HepG2 (cell line): ENCODE data around the gene S100A4. TPM values are rescaled to one million over a fixed set of nuclear protein-coding genes. Genes with fewer than 3 reads are reported as not detected.

Experiments
- CEBPB ChIP-seq: IDR thresholded peaks from 2 replicates; pipeline ENCODE4 v1.6.1; 2011; ENCODE audit warnings: low read depth, low read length, improper control_type of control experiment, borderline replicate concordance
- FOSL2 ChIP-seq: sonication (generic); formaldehyde crosslinking; IDR thresholded peaks from 2 replicates; pipeline ENCODE4 v1.4.0; 2020; ENCODE audit warnings: missing genetic modification reagents
- NFE2L1 ChIP-seq: sonication (generic); formaldehyde crosslinking; IDR thresholded peaks from 2 replicates; pipeline ENCODE4 v1.4.0; 2020; ENCODE audit warnings: missing genetic modification reagents, mild to moderate bottlenecking, borderline replicate concordance
- NR2C2 ChIP-seq: sonication (generic); formaldehyde crosslinking; IDR thresholded peaks from 2 replicates; pipeline ENCODE4 v1.4.0; 2020; ENCODE audit warnings: missing genetic modification reagents, mild to moderate bottlenecking, moderate library complexity, borderline replicate concordance
- ONECUT2 ChIP-seq: sonication (generic); formaldehyde crosslinking; IDR thresholded peaks from 2 replicates; pipeline ENCODE4 v1.4.0; 2020; ENCODE audit warnings: missing genetic modification reagents
- SP2 ChIP-seq: sonication (generic); formaldehyde crosslinking; IDR thresholded peaks from 2 replicates; pipeline ENCODE4 v1.5.1; 2020; ENCODE audit warnings: mild to moderate bottlenecking, missing genetic modification reagents
- SP5 ChIP-seq: IDR thresholded peaks from 2 replicates; pipeline ENCODE4 v1.6.1; 2016; ENCODE audit warnings: low read depth, borderline replicate concordance
- TEAD3 ChIP-seq: optimal IDR thresholded peaks from 2 replicates; pipeline ENCODE3; 2016; ENCODE audit warnings: borderline replicate concordance
- YEATS4 ChIP-seq: sonication (generic); formaldehyde crosslinking; IDR thresholded peaks from 2 replicates; pipeline ENCODE4 v1.4.0; 2020; ENCODE audit warnings: missing genetic modification reagents, borderline replicate concordance
- ZC3H4 ChIP-seq: sonication (generic); formaldehyde crosslinking; IDR thresholded peaks from 2 replicates; pipeline ENCODE4 v1.4.0; 2020; ENCODE audit warnings: missing genetic modification reagents, borderline replicate concordance
- ZNF225 ChIP-seq: sonication (generic); formaldehyde crosslinking; IDR thresholded peaks from 2 replicates; pipeline ENCODE4 v1.4.0; 2020; ENCODE audit warnings: mild to moderate bottlenecking, missing genetic modification reagents
- ZNF572 ChIP-seq: sonication (generic); formaldehyde crosslinking; IDR thresholded peaks from 2 replicates; pipeline ENCODE4 v1.5.1; 2020; ENCODE audit warnings: mild to moderate bottlenecking, missing genetic modification reagents
- ZNF737 ChIP-seq: sonication (generic); formaldehyde crosslinking; IDR thresholded peaks from 2 replicates; pipeline ENCODE4 v1.5.0; 2020; ENCODE audit warnings: missing genetic modification reagents, mild to moderate bottlenecking, borderline replicate concordance
- ZNF775 ChIP-seq: sonication (generic); formaldehyde crosslinking; IDR thresholded peaks from 2 replicates; pipeline ENCODE4 v1.4.0; 2020; ENCODE audit warnings: missing genetic modification reagents, mild to moderate bottlenecking, moderate library complexity, borderline replicate concordance
- ZSCAN25 ChIP-seq: sonication (generic); formaldehyde crosslinking; IDR thresholded peaks from 2 replicates; pipeline ENCODE4 v1.8.0; 2022; ENCODE audit warnings: mild to moderate bottlenecking, missing genetic modification reagents
- polyA plus RNA-seq, 8 experiments: library from polyadenylated mRNA; depleted of rRNA in 3 of 8; stranded (reverse) in 7 of 8; unstranded in 1 of 8; fragments of >200 nt; fragmentation: Illumina TruSeq in 4 of 8; extraction: Trizol in 4 of 8; gene quantifications; 2 replicates each; pipeline versions ENCODE4 v1.2.1 to v1.2.3, GENCODE V29; 2011 to 2016; ENCODE audit warnings: low read depth in 4 of 8, missing spikeins in 1 of 8, mixed read lengths in 1 of 8; ENCODE audit not compliant: insufficient read depth in 1 of 8
- total RNA-seq, 5 experiments: library from RNA; depleted of rRNA; stranded (reverse); fragments of >200 nt; fragmentation: Illumina TruSeq; extraction: Trizol; gene quantifications; 2 replicates each; pipeline ENCODE4 v1.2.3, GENCODE V29; 2016; ENCODE audit warnings: low read depth in 1 of 5
- TF ChIP-seq, protein P1 (sequence below): sonication (generic); formaldehyde crosslinking; IDR thresholded peaks from 2 replicates; pipeline ENCODE4 v1.4.0; 2020; ENCODE audit warnings: missing genetic modification reagents, borderline replicate concordance
- TF ChIP-seq, protein P2 (sequence below): sonication (generic); formaldehyde crosslinking; IDR thresholded peaks from 2 replicates; pipeline ENCODE4 v1.4.0; 2020; ENCODE audit warnings: missing genetic modification reagents, low read depth, mild to moderate bottlenecking, borderline replicate concordance
- TF ChIP-seq, protein P3 (sequence below): sonication (generic); formaldehyde crosslinking; IDR thresholded peaks from 2 replicates; pipeline ENCODE4 v1.8.0; 2022; ENCODE audit warnings: mild to moderate bottlenecking, missing genetic modification reagents; ENCODE audit not compliant: insufficient replicate concordance
- TF ChIP-seq, protein P4 (sequence below): IDR thresholded peaks from 2 replicates; pipeline ENCODE4 v1.6.1; 2016; ENCODE audit warnings: low read depth, control low read depth
- TF ChIP-seq, protein P5 (sequence below): sonication (generic); formaldehyde crosslinking; IDR thresholded peaks from 2 replicates; pipeline ENCODE4 v1.5.0; 2020; ENCODE audit warnings: missing genetic modification reagents

The S100A4 gene
- total and polyA plus RNA-seq, 2 of the 13 experiments (the other 11 are each of a cell fraction or from before 2014, with no cell fraction given), result 12.9 to 20.2 TPM

DNA sequence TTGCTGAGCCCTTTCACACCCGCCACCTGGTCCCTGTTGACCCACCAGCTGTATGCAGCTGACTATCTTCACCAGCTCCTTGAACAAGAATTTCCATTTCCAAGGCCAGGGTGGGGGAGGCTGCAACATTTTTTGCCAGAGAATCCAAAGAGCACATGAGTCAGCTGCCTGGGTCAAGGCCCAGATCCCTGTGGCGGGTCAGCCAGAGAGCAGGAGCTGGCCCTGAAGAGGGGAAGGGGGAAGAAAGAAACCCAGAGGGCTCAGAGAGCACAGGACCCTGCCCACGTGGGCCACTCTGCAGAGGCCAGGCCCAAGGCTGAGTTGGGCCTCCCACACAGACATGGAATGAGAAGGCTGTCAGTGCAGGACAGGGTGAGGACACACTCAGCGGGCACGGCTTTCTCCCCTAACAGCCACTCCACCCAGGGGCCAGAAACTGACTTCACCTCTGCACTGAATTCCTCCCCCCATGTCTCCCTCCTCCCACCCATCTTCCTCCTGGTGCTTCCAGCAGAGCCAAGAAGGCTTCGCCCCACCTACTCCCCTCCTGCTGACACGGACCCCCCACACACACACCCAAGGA is 38.7 kb downstream of the S100A4 start (continued):
- TF ChIP-seq FOSL2 (CRISPR knock-in tag), result peak; percentile 92
- TF ChIP-seq ZSCAN25, result peak; percentile 46; the same call in 1 of the 2 replicates
- no peak for TF ChIP-seq SP2
- no peak for TF ChIP-seq SP5 (CRISPR knock-in tag)
- no peak for TF ChIP-seq ONECUT2
- no peak for TF ChIP-seq ZC3H4
- peak; percentile 23; the same call in 1 of the 2 replicates for TF ChIP-seq YEATS4 (CRISPR knock-in tag)
- TF ChIP-seq, protein P1, sequence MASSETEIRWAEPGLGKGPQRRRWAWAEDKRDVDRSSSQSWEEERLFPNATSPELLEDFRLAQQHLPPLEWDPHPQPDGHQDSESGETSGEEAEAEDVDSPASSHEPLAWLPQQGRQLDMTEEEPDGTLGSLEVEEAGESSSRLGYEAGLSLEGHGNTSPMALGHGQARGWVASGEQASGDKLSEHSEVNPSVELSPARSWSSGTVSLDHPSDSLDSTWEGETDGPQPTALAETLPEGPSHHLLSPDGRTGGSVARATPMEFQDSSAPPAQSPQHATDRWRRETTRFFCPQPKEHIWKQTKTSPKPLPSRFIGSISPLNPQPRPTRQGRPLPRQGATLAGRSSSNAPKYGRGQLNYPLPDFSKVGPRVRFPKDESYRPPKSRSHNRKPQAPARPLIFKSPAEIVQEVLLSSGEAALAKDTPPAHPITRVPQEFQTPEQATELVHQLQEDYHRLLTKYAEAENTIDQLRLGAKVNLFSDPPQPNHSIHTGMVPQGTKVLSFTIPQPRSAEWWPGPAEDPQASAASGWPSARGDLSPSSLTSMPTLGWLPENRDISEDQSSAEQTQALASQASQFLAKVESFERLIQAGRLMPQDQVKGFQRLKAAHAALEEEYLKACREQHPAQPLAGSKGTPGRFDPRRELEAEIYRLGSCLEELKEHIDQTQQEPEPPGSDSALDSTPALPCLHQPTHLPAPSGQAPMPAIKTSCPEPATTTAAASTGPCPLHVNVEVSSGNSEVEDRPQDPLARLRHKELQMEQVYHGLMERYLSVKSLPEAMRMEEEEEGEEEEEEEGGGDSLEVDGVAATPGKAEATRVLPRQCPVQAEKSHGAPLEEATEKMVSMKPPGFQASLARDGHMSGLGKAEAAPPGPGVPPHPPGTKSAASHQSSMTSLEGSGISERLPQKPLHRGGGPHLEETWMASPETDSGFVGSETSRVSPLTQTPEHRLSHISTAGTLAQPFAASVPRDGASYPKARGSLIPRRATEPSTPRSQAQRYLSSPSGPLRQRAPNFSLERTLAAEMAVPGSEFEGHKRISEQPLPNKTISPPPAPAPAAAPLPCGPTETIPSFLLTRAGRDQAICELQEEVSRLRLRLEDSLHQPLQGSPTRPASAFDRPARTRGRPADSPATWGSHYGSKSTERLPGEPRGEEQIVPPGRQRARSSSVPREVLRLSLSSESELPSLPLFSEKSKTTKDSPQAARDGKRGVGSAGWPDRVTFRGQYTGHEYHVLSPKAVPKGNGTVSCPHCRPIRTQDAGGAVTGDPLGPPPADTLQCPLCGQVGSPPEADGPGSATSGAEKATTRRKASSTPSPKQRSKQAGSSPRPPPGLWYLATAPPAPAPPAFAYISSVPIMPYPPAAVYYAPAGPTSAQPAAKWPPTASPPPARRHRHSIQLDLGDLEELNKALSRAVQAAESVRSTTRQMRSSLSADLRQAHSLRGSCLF (CRISPR knock-in tag), result no peak
- no peak for TF ChIP-seq ZNF737 (CRISPR knock-in tag)
- TF ChIP-seq NR2C2 (CRISPR knock-in tag), result peak; percentile 39; the same call in 1 of the 2 replicates
- TF ChIP-seq, protein P2, sequence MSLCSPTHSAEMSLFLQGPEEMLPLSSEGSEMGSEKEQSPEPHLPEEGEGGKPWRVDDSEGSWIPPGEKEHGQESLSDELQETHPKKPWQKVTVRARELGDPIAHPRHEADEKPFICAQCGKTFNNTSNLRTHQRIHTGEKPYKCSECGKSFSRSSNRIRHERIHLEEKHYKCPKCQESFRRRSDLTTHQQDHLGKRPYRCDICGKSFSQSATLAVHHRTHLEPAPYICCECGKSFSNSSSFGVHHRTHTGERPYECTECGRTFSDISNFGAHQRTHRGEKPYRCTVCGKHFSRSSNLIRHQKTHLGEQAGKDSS (CRISPR knock-in tag), result 0 out of 2 replicates have a peak, but pooled peaks have one; percentile 55
- TF ChIP-seq, protein P3, sequence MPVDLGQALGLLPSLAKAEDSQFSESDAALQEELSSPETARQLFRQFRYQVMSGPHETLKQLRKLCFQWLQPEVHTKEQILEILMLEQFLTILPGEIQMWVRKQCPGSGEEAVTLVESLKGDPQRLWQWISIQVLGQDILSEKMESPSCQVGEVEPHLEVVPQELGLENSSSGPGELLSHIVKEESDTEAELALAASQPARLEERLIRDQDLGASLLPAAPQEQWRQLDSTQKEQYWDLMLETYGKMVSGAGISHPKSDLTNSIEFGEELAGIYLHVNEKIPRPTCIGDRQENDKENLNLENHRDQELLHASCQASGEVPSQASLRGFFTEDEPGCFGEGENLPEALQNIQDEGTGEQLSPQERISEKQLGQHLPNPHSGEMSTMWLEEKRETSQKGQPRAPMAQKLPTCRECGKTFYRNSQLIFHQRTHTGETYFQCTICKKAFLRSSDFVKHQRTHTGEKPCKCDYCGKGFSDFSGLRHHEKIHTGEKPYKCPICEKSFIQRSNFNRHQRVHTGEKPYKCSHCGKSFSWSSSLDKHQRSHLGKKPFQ (CRISPR knock-in tag), result no peak
- TF ChIP-seq NFE2L1 (CRISPR knock-in tag), result no peak
- TF ChIP-seq ZNF225 (CRISPR knock-in tag), result no peak
- TF ChIP-seq CEBPB, result no peak
- TF ChIP-seq ZNF572 (CRISPR knock-in tag), result no peak
- TF ChIP-seq ZNF775, result no peak
- TF ChIP-seq, protein P4, sequence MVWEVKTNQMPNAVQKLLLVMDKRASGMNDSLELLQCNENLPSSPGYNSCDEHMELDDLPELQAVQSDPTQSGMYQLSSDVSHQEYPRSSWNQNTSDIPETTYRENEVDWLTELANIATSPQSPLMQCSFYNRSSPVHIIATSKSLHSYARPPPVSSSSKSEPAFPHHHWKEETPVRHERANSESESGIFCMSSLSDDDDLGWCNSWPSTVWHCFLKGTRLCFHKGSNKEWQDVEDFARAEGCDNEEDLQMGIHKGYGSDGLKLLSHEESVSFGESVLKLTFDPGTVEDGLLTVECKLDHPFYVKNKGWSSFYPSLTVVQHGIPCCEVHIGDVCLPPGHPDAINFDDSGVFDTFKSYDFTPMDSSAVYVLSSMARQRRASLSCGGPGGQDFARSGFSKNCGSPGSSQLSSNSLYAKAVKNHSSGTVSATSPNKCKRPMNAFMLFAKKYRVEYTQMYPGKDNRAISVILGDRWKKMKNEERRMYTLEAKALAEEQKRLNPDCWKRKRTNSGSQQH (CRISPR knock-in tag), result no peak
- TF ChIP-seq, protein P5, sequence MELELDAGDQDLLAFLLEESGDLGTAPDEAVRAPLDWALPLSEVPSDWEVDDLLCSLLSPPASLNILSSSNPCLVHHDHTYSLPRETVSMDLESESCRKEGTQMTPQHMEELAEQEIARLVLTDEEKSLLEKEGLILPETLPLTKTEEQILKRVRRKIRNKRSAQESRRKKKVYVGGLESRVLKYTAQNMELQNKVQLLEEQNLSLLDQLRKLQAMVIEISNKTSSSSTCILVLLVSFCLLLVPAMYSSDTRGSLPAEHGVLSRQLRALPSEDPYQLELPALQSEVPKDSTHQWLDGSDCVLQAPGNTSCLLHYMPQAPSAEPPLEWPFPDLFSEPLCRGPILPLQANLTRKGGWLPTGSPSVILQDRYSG (CRISPR knock-in tag), result no peak
- TF ChIP-seq TEAD3 (CRISPR knock-in tag), result peak; percentile 11
